GM19099 (cell line): Measurements from ENCODE around the gene CSF1.

ENCODE experiments used
- POLR2A ChIP-seq: IDR thresholded peaks from 3 replicates; pipeline ENCODE4 v1.6.1; 2011; ENCODE audit warnings: low read depth; ENCODE audit not compliant: insufficient read length; ENCODE audit errors: extremely low read depth

CSF1 gene, protein sequence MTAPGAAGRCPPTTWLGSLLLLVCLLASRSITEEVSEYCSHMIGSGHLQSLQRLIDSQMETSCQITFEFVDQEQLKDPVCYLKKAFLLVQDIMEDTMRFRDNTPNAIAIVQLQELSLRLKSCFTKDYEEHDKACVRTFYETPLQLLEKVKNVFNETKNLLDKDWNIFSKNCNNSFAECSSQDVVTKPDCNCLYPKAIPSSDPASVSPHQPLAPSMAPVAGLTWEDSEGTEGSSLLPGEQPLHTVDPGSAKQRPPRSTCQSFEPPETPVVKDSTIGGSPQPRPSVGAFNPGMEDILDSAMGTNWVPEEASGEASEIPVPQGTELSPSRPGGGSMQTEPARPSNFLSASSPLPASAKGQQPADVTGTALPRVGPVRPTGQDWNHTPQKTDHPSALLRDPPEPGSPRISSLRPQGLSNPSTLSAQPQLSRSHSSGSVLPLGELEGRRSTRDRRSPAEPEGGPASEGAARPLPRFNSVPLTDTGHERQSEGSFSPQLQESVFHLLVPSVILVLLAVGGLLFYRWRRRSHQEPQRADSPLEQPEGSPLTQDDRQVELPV

DNA sequence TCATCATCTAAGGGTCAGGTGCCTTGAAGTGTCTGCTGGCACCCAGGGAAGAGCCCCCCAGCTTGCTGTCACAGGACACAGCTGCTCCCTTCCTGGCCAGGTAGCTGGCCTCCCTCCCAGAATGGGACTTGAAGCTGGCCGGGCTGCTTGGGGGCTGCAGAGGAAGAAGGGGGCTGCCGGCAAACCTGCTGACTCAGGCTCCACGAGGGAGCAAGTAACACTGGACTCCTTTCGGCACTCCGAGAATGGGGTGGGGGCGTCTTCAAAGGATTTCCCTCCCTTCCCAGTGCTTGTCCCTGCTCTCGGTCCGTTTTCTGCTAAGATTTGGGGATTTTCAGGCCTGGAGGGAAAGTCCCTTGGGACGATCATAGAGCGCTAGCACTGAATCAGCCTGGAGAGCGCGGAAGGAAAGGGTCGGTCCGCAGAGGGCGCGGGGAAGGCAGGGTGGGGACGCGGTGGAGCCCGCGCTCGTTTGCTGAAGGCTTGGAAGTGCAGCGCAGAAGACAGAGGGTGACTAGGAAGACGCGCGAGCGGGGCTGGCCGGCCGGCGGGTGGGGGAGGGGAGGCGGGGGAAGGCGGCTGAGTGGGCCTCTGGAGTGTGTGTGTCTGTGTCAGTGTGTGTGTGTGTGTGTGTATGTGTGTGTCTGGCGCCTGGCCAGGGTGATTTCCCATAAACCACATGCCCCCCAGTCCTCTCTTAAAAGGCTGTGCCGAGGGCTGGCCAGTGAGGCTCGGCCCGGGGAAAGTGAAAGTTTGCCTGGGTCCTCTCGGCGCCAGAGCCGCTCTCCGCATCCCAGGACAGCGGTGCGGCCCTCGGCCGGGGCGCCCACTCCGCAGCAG lies at the start of gene CSF1:
Gene CSF1 (plus strand): TSS at position 727 of the 840 bp plus-strand sequence. CDS start 175 bp downstream, outside the sequence.
- TF ChIP-seq POLR2A = peak; percentile 71

DNA sequence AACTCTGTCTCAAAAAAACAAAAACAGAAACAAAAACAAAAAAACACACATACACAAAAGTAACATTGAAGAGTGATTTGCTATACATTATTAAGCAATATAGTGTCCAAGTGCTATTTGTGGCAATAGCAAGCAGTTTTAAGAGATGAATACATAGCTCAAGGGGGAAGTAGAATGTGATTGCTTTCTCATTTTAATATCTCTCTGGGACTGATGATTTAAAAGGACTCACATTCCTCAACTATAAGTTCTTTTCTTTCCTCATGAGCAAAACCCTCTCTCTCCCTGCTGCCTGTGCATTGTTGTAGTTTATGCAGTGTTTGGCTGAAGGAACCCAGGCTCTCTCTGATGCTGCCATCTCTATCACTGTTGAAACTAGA lies 47.0 kb upstream of the CSF1 start:
- no peak for TF ChIP-seq POLR2A

DNA sequence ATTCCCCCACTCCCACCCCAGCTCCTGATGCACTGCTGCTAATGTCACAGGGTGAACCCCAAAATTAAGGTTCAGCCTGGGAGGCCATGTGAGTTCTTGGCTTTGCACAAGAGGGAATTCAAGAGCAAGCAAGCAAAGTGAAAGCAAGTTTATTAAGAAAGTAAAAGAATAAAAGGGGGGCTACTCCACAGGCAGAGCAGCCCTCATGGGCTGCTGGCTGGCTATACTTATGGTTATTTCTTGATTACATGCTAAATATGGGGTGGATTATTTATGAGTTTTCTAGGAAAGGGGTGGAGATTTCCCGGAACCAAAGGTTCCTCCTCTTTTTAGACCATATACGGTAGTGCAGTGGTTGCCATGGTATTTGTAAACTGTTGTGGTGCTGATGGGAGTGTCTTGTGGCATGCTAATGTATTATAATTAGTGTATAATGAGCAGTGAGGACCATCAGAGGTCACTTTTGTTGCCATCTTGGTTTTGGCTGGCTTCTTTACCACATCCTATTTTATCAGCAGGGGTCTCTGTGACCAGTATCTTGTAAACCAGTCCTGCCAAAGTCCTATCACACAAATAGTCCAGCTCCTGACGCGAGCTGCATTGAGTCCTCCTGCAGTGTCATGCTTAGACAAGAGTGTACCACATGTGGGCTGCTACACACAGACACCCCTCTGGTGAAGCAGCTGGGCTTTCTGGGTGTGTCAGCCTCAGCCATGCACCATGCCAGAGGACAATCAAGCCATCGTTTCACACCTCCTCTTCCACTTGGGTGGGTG lies 46.4 kb upstream of the CSF1 start:
- no peak for TF ChIP-seq POLR2A

DNA sequence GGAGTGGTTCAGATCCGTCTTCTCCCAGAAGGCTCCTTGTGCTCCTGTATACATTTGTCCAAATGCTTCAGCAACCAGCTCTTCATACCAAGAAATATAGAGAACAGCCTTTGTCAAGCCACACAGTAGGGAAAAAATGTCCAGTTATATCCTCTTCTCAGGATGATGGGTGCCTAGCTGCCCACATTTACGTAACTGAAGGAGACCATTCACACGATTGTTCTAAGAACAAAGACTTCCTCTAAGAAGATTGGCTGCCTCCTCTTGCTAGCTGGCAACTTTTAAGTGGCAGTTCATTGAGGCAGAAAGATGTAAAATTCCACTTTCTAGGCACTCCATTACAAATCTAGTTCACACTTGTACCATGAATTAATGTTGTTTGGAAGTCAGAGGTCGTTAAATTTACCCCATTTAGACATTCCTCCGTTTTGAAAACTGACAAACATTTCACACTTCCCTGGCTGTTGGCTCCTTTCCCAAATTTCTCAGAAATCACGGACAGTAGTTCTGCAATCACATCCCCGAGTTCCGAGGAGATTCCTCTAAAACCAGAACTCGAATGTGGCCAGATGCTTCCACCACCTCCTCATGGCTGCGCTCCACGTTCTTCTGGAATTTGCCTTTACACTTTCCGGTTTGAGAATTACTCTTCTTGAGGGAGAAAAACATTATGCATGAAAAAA lies 45.6 kb upstream of the CSF1 start:
- TF ChIP-seq POLR2A = no peak

DNA sequence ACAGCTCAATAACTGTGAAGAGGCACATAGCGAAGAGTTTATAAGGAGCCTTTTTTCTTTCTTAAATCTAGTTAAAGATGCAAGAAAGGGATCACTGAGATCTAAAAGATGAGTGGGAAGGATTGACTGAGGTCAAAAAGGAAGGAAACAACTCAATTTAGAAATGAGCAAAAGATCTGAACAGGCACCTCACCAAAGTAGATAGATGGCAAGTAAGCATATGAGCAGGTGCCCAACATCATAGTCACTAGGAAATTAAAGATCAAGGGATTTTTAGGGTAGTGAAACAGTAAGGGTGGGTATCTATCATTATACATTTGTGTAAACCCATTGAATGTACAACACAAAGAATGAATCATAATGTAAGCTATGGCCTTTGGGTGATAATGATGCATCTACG lies 44.6 kb upstream of the CSF1 start:
- TF ChIP-seq POLR2A = no peak

DNA sequence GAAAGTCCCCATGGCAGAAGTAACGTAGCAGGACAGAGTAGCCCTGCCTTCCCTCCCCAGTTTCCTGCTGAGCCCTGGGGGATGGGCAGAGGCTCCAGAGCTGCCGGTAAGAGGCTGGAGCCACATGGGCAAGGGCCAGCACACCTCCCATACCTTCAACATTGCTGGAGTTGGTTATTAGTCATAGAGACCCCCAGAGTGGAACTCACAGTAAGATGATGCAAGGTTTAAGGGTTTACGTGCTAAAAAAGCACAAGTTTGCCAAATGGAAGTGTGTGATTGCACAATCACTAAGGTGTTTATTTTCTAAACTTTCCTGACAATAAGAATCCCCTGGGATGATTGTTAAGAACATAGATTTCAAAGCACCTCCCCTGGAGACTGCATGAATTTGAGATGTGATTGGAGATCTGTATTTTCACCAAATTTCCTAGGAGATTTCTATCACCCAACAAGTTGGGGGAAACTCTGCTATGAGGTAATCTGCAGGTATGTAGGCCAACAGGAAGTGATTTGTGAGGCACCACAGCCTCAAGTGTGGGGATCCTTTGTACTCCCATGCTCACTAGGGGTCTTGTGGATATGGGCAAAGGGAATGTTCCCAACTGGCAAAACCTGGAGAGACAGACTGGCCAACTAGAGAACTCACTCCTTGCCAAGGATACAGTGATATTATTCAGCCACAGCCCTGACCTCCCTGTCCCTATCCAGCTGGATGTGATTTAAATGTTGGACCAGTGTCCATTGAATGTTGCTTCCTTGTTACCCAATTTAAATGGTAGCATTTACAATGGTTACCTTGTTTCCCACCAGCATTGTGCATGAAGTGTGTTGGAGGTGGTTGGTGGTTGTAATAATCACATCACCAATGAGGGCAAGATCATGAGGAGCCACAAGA lies 37.1 kb upstream of the CSF1 start:
- no peak for TF ChIP-seq POLR2A

DNA sequence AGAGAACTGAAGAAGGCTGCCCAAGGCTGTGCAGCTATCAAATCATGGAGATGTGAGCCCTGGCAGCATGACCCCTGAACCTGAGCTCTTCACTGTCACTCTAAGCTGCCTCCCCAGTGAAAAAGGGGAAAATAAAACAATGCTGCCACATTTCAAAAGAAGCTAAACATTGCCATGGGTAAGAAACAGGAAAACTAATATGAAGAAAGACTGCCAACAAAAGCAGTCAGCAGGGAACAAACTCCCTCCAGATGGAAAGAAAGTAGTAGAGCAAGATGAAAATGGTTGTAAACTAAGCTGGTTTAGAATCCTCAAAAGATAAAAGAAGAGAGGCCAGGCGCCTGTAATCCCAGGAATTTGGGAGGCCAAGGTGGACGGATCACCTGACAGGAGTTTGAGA lies 36.2 kb upstream of the CSF1 start:
- TF ChIP-seq POLR2A = no peak

DNA sequence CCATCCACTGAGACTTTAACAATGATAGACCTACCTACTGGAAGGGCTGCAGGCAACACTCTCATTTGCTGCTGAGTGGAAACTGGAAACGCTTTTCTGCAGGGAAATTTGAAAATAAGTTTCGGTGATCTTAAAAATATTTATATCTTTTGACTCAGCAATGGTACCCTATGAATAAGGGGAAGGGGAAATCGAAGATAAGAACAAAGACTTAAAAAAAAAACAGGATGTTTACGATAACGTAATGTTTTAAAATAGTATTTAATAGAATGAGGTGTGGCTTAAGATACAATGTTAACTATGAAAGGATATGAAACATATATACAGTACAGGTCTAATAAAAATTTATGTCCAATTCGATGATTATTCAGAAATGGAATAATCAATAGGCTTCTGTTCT lies 34.8 kb upstream of the CSF1 start:
- TF ChIP-seq POLR2A = no peak

DNA sequence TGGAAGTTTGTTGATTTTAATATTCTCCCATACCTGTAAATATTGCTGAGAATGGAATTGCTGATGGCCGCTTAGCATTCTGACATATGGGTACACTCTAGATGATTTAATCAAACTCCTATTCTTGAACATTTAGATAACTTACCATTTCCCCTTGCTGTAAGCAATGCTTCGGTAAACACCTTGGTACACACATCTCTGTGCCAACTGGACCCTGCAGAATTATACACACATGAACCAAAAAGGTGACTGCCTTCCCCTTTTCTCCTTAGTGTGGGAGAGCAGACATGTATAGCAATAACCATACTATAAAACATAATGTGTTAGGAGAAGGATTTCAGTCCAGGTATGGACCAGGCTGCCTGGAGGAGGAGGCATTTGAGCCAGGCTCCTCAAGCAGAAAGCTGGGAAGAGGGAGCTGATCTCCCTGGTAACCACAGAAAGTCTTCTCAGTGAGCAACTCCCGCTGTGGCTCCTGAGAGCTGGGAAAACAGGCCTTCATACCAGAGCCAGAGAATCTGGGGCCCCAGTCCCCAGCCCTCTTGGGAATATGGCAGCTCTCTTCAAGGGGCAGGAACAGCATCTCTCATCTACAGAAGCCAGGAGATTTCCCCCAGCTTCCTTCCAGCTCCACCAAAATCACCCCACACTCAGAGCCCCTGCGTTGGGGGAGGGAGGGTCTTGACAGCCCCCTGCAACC lies 33.9 kb upstream of the CSF1 start:
- TF ChIP-seq POLR2A = no peak

DNA sequence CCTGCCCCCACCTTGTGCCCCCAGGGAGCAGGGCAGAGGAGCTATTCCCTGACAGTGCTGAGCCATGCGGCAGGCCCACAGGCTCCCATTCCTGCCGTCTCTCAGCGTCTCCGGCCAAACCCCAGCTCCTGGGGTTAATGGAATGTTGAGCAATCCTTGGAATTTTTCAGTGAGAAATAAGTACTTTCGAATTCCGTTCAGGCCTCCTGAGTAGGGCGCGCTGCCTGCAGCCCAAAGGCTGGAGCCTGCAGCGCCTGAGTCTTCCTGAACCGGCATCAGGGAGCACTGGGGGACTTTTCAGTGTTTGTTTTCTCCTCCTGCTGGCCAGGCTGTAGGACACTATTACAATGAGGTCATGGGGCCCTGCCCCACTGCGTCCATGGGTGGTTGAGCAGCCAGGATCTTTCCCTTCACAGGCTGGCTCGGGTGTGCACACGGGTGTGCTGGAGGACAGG lies 33.3 kb upstream of the CSF1 start:
- no peak for TF ChIP-seq POLR2A

DNA sequence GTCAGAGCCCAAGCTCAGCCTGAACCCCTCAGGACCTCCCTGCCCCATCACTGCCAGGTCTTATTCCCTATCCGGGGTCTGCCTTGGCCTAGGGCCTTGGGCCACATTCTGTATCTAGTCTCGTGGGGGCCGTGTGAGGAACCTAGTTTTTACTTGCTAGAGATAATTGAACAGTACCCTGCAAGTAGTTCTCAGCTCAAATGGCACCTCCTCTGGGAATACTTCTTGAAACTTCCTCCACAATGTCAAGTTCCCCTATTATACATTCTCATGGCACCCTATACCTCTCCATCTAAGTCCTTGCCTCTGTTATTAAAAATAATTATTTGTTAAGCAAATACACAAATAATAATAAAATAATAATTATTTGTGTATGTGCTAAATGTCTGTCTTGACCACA lies 32.9 kb upstream of the CSF1 start:
- no peak for TF ChIP-seq POLR2A

DNA sequence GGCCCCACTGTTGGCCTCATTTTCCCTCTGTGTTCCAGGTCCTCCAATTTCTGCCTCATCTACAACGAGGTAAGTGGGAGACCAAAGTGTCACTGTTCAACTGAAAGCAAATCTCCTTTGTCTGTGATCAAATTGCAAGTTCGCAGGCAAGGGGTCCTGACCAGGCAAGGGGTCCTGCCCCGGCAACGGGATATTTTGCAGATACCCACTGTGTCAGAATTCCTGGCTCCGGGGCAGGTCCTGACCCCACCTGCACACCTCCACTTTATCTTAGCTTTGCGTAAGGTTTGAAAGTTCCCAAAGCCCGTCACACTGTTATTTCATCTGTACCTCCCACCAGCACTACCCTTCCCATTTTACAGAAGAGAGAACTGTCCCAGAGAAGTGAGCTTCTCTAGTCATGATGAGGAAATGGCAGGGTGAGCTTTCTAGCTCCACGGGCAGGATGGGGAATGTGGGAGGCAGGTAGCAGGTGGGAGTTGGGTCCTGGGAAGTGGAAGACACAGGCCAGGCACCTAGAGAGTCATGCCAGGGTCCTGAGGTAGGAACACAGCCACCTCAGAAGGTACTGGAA lies 32.0 kb upstream of the CSF1 start:
- TF ChIP-seq POLR2A = no peak
